CD14-positive monocyte (primary cell): ENCODE measurements around the gene RASGRP1. TPM values are rescaled to one million over a fixed set of nuclear protein-coding genes. Genes with fewer than 3 reads are reported as not detected.
A peak's percentile ranks its signal among the peaks of the same experiment; 100 is the strongest.

ENCODE experiments used
- DNase-seq, 3 donors: peaks; one replicate each; pipeline ENCODE4 v3.0.0-alpha.2; 2011 to 2022
- H2AFZ ChIP-seq: 2 replicates; pipeline ENCODE4 v1.6.0; 2012; ENCODE audit warnings: mild to moderate bottlenecking, low read depth, low read length, inconsistent platforms; ENCODE audit not compliant: insufficient read depth, poor library complexity, severe bottlenecking
- H3K27ac ChIP-seq, 2 donors: 1 replicate in 1 of 2; 2 replicates in 1 of 2; pipeline ENCODE4 v1.5.1; 2012 to 2013; ENCODE audit warnings: low read length in 2 of 2, control low read depth in 1 of 2, inconsistent platforms in 1 of 2, low read depth in 1 of 2, mild to moderate bottlenecking in 1 of 2
- H3K27me3 ChIP-seq, 2 donors: one replicate each; pipeline versions ENCODE4 v1.6.0 to v1.6.1; 2011 to 2013; ENCODE audit warnings: low read length in 2 of 2; ENCODE audit not compliant: control insufficient read depth in 2 of 2, insufficient read depth in 2 of 2
- H3K36me3 ChIP-seq, 2 donors: replicated peaks in 1 of 2; 1 replicate in 1 of 2; 2 replicates in 1 of 2; pipeline versions ENCODE4 v1.5.1 to v1.6.1; 2012 to 2013; ENCODE audit warnings: low read length in 2 of 2, control low read depth in 1 of 2, inconsistent platforms in 1 of 2, mild to moderate bottlenecking in 1 of 2; ENCODE audit not compliant: insufficient read depth in 2 of 2, control insufficient read depth in 1 of 2
- H3K4me1 ChIP-seq, 2 donors: 1 replicate in 1 of 2; 2 replicates in 1 of 2; pipeline versions ENCODE4 v1.5.1 to v1.6.1; 2012 to 2013; ENCODE audit warnings: low read length in 2 of 2, control low read depth in 1 of 2, inconsistent platforms in 1 of 2, mild to moderate bottlenecking in 1 of 2, moderate library complexity in 1 of 2; ENCODE audit not compliant: insufficient read depth in 2 of 2, control insufficient read depth in 1 of 2
- H3K4me2 ChIP-seq: replicated peaks from 2 replicates; pipeline ENCODE3; 2012; ENCODE audit warnings: low read length, moderate library complexity, mild to moderate bottlenecking; ENCODE audit not compliant: poor library complexity, severe bottlenecking; ENCODE audit errors: extremely low read depth
- H3K4me3 ChIP-seq, 3 experiments: fragments of 200-600 bp in 1 of 3; sonication (generic) in 1 of 3; replicated peaks in 1 of 3; 1 replicate in 2 of 3; 2 replicates in 1 of 3; pipeline ENCODE4 v1.5.1; 2011 to 2013; ENCODE audit warnings: low read length in 3 of 3, mild to moderate bottlenecking in 3 of 3, control low read depth in 2 of 3, low read depth in 2 of 3, inconsistent platforms in 1 of 3, moderate library complexity in 1 of 3
- H3K79me2 ChIP-seq: 2 replicates; pipeline ENCODE4 v1.6.0; 2012; ENCODE audit warnings: mild to moderate bottlenecking, control low read depth, inconsistent platforms, low read length, moderate library complexity; ENCODE audit not compliant: insufficient read depth
- H3K9ac ChIP-seq: 2 replicates; pipeline ENCODE4 v1.6.0; 2017; ENCODE audit warnings: low read length, mild to moderate bottlenecking; ENCODE audit not compliant: insufficient read depth, poor library complexity, severe bottlenecking
- H3K9me3 ChIP-seq, 2 donors: replicated peaks in 1 of 2; 1 replicate in 1 of 2; 2 replicates in 1 of 2; pipeline versions ENCODE4 v1.5.1 to v1.6.1; 2012 to 2013; ENCODE audit warnings: low read length in 2 of 2, control low read depth in 1 of 2; ENCODE audit not compliant: control insufficient read depth in 1 of 2, insufficient read depth in 1 of 2
- H4K20me1 ChIP-seq: 2 replicates; pipeline ENCODE4 v1.6.0; 2012; ENCODE audit warnings: mild to moderate bottlenecking, low read length, control low read depth, moderate library complexity; ENCODE audit not compliant: insufficient read depth
- H3K27ac Mint-ChIP-seq, 7 donors: one replicate each; pipeline ENCODE4 v1.8.0; 2020; ENCODE audit warnings: mild to moderate bottlenecking in 7 of 7, mixed read lengths in 7 of 7, moderate library complexity in 6 of 7, inconsistent platforms in 2 of 7
- H3K27me3 Mint-ChIP-seq, 3 donors: one replicate each; pipeline ENCODE4 v1.8.0; 2021 to 2022; ENCODE audit warnings: low read depth in 3 of 3, mild to moderate bottlenecking in 3 of 3, mixed read lengths in 3 of 3, moderate library complexity in 3 of 3, inconsistent platforms in 1 of 3
- H3K36me3 Mint-ChIP-seq, 2 donors: one replicate each; pipeline ENCODE4 v1.8.0; 2020; ENCODE audit warnings: mixed read lengths in 2 of 2, inconsistent platforms in 1 of 2, mild to moderate bottlenecking in 1 of 2
- H3K4me1 Mint-ChIP-seq: one replicate; pipeline ENCODE4 v1.8.0; 2020; ENCODE audit warnings: mild to moderate bottlenecking, mixed read lengths
- H3K4me3 Mint-ChIP-seq, 2 donors: one replicate each; pipeline ENCODE4 v1.8.0; 2020; ENCODE audit warnings: mild to moderate bottlenecking in 2 of 2, mixed read lengths in 2 of 2, moderate library complexity in 1 of 2
- H3K9me3 Mint-ChIP-seq, 7 donors: one replicate each; pipeline ENCODE4 v1.8.0; 2020 to 2022; ENCODE audit warnings: mixed read lengths in 7 of 7, mild to moderate bottlenecking in 6 of 7, moderate library complexity in 6 of 7, inconsistent platforms in 2 of 7
- CTCF ChIP-seq: fragments of 200-600 bp; IDR thresholded peaks from one replicate; pipeline ENCODE4 v1.8.0; 2022; ENCODE audit warnings: antibody characterized with exemption, mild to moderate bottlenecking
- WGBS: methylation state at CpG from one replicate; pipeline ENCODE4 v1.1.5; 2013; ENCODE audit warnings: missing lambda C conversion rate; ENCODE audit not compliant: insufficient coverage; 5-methylcytosine and 5-hydroxymethylcytosine counted together
- intact Hi-C, 2 donors: fragments of 100-400 bp; cut with micrococcal nuclease; formaldehyde crosslinking; loops; one replicate each; pipeline versions ENCODE4 v1.15.0 to v1.15.1; 2023
- polyA plus RNA-seq, 3 donors: library from polyadenylated mRNA; depleted of rRNA in 1 of 3; unstranded in 2 of 3; stranded (reverse) in 1 of 3; fragments of 300-500 nt in 2 of 3; fragments of >200 nt in 1 of 3; fragmentation: Illumina TruSeq in 2 of 3; gene quantifications; 1 replicate in 2 of 3; 2 replicates in 1 of 3; pipeline ENCODE4 v1.2.3, GENCODE V29; 2012 to 2021

RASGRP1 gene
- polyA plus RNA-seq, 3 donors = 0.05 to 0.38 (median 0.13) TPM

DNA sequence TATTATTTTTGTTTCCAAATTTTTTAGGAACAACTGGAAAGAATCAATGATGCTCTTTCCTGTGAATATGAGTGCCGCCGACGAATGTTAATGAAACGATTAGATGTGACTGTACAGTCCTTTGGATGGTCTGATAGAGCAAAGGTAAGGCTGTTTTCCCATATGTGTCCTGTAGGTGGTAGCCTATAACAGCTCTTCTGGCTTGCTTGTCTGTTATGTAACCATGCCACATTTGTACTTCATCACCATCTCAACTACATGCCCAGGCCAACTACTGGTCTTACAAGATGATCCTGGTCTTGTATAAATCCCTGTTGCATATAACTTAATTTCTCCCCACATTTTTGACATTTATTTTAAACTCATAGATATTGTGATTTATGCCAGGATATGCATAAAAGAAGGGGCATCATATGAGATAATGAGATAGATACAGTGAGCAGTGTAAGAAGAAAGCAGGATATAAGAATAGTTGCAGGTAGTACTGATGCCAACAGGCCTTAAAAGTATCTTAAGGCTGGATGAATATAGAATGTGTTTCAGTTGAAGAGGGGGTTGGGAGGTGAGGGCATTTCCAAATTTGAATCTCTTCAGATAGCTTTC is 90.4 kb downstream of the RASGRP1 start:
- Histone ChIP-seq H3K36me3 (peaks cover 48 to 68% of the 10 kb centered on the region in 2 donors), H3K4me1 (no peaks in the 10 kb centered on the region)

DNA sequence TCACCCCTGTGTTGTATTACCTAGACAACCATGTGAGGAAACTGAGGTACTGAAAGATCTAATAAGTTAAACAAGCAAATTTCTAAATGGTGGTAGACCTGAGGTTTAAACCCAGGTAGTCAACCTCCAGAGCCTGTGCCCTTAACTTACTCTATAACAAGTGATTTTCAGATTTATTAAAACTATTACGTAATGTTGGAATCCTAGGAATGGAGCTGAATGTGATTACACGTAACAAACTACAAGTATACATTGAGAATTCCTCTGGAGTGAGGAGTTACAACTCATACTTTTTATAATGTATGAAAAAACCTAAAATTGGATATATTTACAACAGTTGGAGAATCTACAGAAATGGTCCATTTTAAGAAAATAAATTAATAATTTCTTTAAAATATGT is 92.6 kb downstream of the RASGRP1 start:
- intact Hi-C loops = loop anchor here (5.0 to 10.0 kb wide), 2 partner anchors 215 to 223 kb away; no protein-coding TSS in a partner anchor
- Histone ChIP-seq H3K9me3 (no peaks in the 10 kb centered on the region), H3K9ac (no peak overlapping the region), H3K36me3 (peaks cover 41 to 67% of the 10 kb centered on the region in 2 donors), H3K4me1 (no peaks in the 10 kb centered on the region), H3K27ac (no peak overlapping the region), H2AFZ (no peak overlapping the region), H3K4me3 (no peak overlapping the region), H4K20me1 (no peaks in the 10 kb centered on the region), H3K27me3 (no peaks in the 10 kb centered on the region), H3K79me2 (peaks cover 3% of the 10 kb centered on the region), H3K4me2 (no peak overlapping the region)
- no peaks in the 10 kb centered on the region for H3K9me3 Mint-ChIP-seq
- H3K27ac Mint-ChIP-seq = no peak overlapping the region
- no peak for DNase-seq
- H3K36me3 Mint-ChIP-seq = peaks cover 43 to 45% of the 10 kb centered on the region in 2 donors
- no peaks in the 10 kb centered on the region for H3K27me3 Mint-ChIP-seq
- TF ChIP-seq CTCF = no peak
- no peaks in the 10 kb centered on the region for H3K4me1 Mint-ChIP-seq
- H3K4me3 Mint-ChIP-seq = no peak overlapping the region
- WGBS = no CpG with 5 or more reads among the region's 2 CpGs

More for the DNA sequence above, 90.4 kb downstream of the RASGRP1 start:
- no peak overlapping the region for H2AFZ ChIP-seq
- Mint-ChIP-seq H3K4me1 (no peaks in the 10 kb centered on the region), H3K4me3 (no peak overlapping the region), H3K27me3 (no peaks in the 10 kb centered on the region), H3K36me3 (peaks cover 52 to 53% of the 10 kb centered on the region in 2 donors), H3K27ac (no peak overlapping the region), H3K9me3 (no peaks in the 10 kb centered on the region)
- no peak overlapping the region for H3K9ac ChIP-seq
- H3K4me3 ChIP-seq = no peak overlapping the region
- 100% methylated on average over 3 of the region's 4 CpGs for WGBS
- H4K20me1 ChIP-seq = no peaks in the 10 kb centered on the region
- TF ChIP-seq CTCF = peak; percentile 77
- H3K79me2 ChIP-seq = no peaks in the 10 kb centered on the region
- H3K27me3 ChIP-seq = no peaks in the 10 kb centered on the region
- no peaks in the 10 kb centered on the region for H3K9me3 ChIP-seq
- H3K4me2 ChIP-seq = no peak overlapping the region
- no peak overlapping the region for H3K27ac ChIP-seq
- DNase-seq = peak; percentile 11 to 38 (median 30)
- intact Hi-C loops = loop anchor here (5.0 to 10.0 kb wide), 2 partner anchors 213 to 221 kb away; no protein-coding TSS in a partner anchor
